H1 (cell line): Measurements from ENCODE around the gene CIPC. TPM values are rescaled to one million over a fixed set of nuclear protein-coding genes. Genes with fewer than 3 reads are reported as not detected.
A peak's percentile ranks its signal among the peaks of the same experiment; 100 is the strongest.

Source experiments
- ATF2 ChIP-seq: IDR thresholded peaks from 2 replicates; pipeline ENCODE4 v1.6.1; 2012; ENCODE audit warnings: low read length, inconsistent platforms
- CHD1 ChIP-seq: IDR thresholded peaks from 2 replicates; pipeline ENCODE4 v1.6.1; 2012; ENCODE audit warnings: low read depth, low read length, improper control_type of control experiment
- KDM1A ChIP-seq: fragments of 200-600, 300-600 bp; sonication (generic); IDR thresholded peaks from 2 replicates; pipeline ENCODE4 v1.7.1; 2016; ENCODE audit warnings: mild to moderate bottlenecking, low read length, borderline replicate concordance
- MAFK ChIP-seq: IDR thresholded peaks from 2 replicates; pipeline ENCODE4 v1.6.1; 2012; ENCODE audit warnings: low read depth, mild to moderate bottlenecking, improper control_type of control experiment, low read length
- NRF1 ChIP-seq: IDR thresholded peaks from 2 replicates; pipeline ENCODE4 v1.6.1; 2011; ENCODE audit warnings: mild to moderate bottlenecking, low read depth, low read length, improper control_type of control experiment
- POLR2A ChIP-seq, 2 experiments: IDR thresholded peaks; 1 replicate in 1 of 2; 2 replicates in 1 of 2; pipeline ENCODE4 v1.6.1; 2011; ENCODE audit warnings: low read depth in 2 of 2, low read length in 2 of 2, mild to moderate bottlenecking in 2 of 2; ENCODE audit errors: control extremely low read depth in 1 of 2
- SIN3A ChIP-seq, 2 experiments: IDR thresholded peaks in 1 of 2; conservative IDR thresholded peaks in 1 of 2; 2 replicates each; pipeline ENCODE4 v1.6.1; 2011 to 2012; ENCODE audit warnings: low read length in 2 of 2, improper control_type of control experiment in 1 of 2, low read depth in 1 of 2, mild to moderate bottlenecking in 1 of 2
- TAF1 ChIP-seq: IDR thresholded peaks from 2 replicates; pipeline ENCODE4 v1.6.1; 2011; ENCODE audit warnings: mild to moderate bottlenecking, low read depth, low read length
- TBP ChIP-seq: IDR thresholded peaks from 2 replicates; pipeline ENCODE4 v1.6.1; 2011; ENCODE audit warnings: low read depth, low read length, improper control_type of control experiment
- ZNF274 ChIP-seq: IDR thresholded peaks from 2 replicates; pipeline ENCODE4 v1.7.0; 2012; ENCODE audit warnings: low read length, borderline replicate concordance; ENCODE audit errors: extremely low read depth
- polyA plus RNA-seq, 7 experiments: library from polyadenylated mRNA; depleted of rRNA in 3 of 7; stranded (reverse) in 5 of 7; unstranded in 2 of 7; fragments of >200 nt in 5 of 7; fragments of 200-250 nt in 2 of 7; gene quantifications; 1 replicate in 5 of 7; 2 replicates in 1 of 7; 4 replicates in 1 of 7; pipeline versions ENCODE4 v1.2.1 to v1.2.3, GENCODE V29; 2011 to 2013; ENCODE audit warnings: missing spikeins in 2 of 7, mixed read lengths in 2 of 7
- total RNA-seq: library from RNA; stranded (reverse); fragmentation: NEBNext Ultra II Directional; extraction: Animal tissue kit (Norgen Biotek cat#: 25700); gene quantifications from 2 replicates; pipeline ENCODE4 v1.2.1, GENCODE V29; 2021

CIPC gene
- total and polyA plus RNA-seq, 2 of the 8 experiments (the other 6 are each of a cell fraction or from before 2014, with no cell fraction given) = 13.9 to 32.7 TPM

GRCh38 chr14:77088219-77088618, 9.8 kb upstream of the CIPC start (continued):
- no peak for TF ChIP-seq NRF1
- no peak for TF ChIP-seq ZNF274
- TF ChIP-seq TBP = no peak
- TF ChIP-seq MAFK = no peak
- no peak for TF ChIP-seq KDM1A
- TF ChIP-seq ATF2 = 0 out of 2 replicates have a peak, but pooled peaks have one; percentile 48
- 0 out of 4 replicates have a peak, but pooled peaks of 1 of the 2 experiments have one; percentile 72 for TF ChIP-seq SIN3A (conservative IDR thresholded peaks at IDR 0.05 in 1 of 2, IDR thresholded peaks at IDR 0.05 in 1 of 2; ENCODE audit: low read depth in 1 of 2, low read length in 2 of 2)
- peak; percentile 59 for TF ChIP-seq TAF1
- TF ChIP-seq POLR2A (IDR thresholded peaks at IDR 0.05; ENCODE audit: control extremely low read depth in 1 of 2, low read depth in 2 of 2, low read length in 2 of 2) = peak in 1 of 2 experiments; percentile 34; a peak in 1 of 3 replicates
- no peak for TF ChIP-seq CHD1
